HepG2 (cell line): ENCODE results near the gene GRK6. TPM values are rescaled to one million over a fixed set of nuclear protein-coding genes. Genes with fewer than 3 reads are reported as not detected.

Source experiments
- AKAP8 ChIP-seq: sonication (generic); formaldehyde crosslinking; IDR thresholded peaks from 2 replicates; pipeline ENCODE4 v1.5.1; 2020; ENCODE audit warnings: mild to moderate bottlenecking, missing genetic modification reagents
- ARNT ChIP-seq: fragments of 450-650 bp; IDR thresholded peaks from 2 replicates; pipeline ENCODE4 v1.6.1; 2017
- ATAD3A ChIP-seq: sonication (generic); formaldehyde crosslinking; IDR thresholded peaks from 2 replicates; pipeline ENCODE4 v1.4.0; 2020; ENCODE audit warnings: missing genetic modification reagents
- HMG20A ChIP-seq: IDR thresholded peaks from 2 replicates; pipeline ENCODE4 v1.6.1; 2016; ENCODE audit warnings: borderline replicate concordance
- HNRNPH1 ChIP-seq: fragments of 200-400 bp; formaldehyde crosslinking; optimal IDR thresholded peaks from 2 replicates; pipeline ENCODE3; 2017; ENCODE audit warnings: mild to moderate bottlenecking, low read depth, low read length
- HNRNPUL1 ChIP-seq: fragments of 200-400 bp; formaldehyde crosslinking; IDR thresholded peaks from 2 replicates; pipeline ENCODE4 v1.6.1; 2017; ENCODE audit warnings: low read depth, mild to moderate bottlenecking, low read length, moderate library complexity
- KAT7 ChIP-seq: IDR thresholded peaks from 2 replicates; pipeline ENCODE4 v1.6.1; 2018; ENCODE audit warnings: borderline replicate concordance, missing compliant biosample characterization
- MATR3 ChIP-seq: sonication (generic); formaldehyde crosslinking; IDR thresholded peaks from 2 replicates; pipeline ENCODE4 v1.4.0; 2020; ENCODE audit warnings: missing genetic modification reagents
- NFIC ChIP-seq: IDR thresholded peaks from 2 replicates; pipeline ENCODE4 v1.6.1; 2012; ENCODE audit warnings: mild to moderate bottlenecking, low read length, inconsistent platforms
- RFX1 ChIP-seq: fragments of 450-650 bp; IDR thresholded peaks from 2 replicates; pipeline ENCODE4 v1.6.1; 2017
- TCF12 ChIP-seq, 2 experiments: fragments of 450-650 bp in 1 of 2; sonication (generic) in 1 of 2; formaldehyde crosslinking in 1 of 2; IDR thresholded peaks; 2 replicates each; pipeline versions ENCODE4 v1.6.1 to v1.8.0; 2017 to 2022; ENCODE audit warnings: antibody characterized with exemption in 1 of 2, mild to moderate bottlenecking in 1 of 2, missing genetic modification reagents in 1 of 2, moderate library complexity in 1 of 2
- ZBTB42 ChIP-seq: sonication (generic); formaldehyde crosslinking; IDR thresholded peaks from 2 replicates; pipeline ENCODE4 v1.5.0; 2020; ENCODE audit warnings: mild to moderate bottlenecking, missing genetic modification reagents
- ZNF484 ChIP-seq: sonication (generic); formaldehyde crosslinking; IDR thresholded peaks from 2 replicates; pipeline ENCODE4 v1.5.1; 2020; ENCODE audit warnings: mild to moderate bottlenecking, low read depth, missing genetic modification reagents, borderline replicate concordance
- ZNF737 ChIP-seq: sonication (generic); formaldehyde crosslinking; IDR thresholded peaks from 2 replicates; pipeline ENCODE4 v1.5.0; 2020; ENCODE audit warnings: missing genetic modification reagents, mild to moderate bottlenecking, borderline replicate concordance
- polyA plus RNA-seq, 8 experiments: library from polyadenylated mRNA; depleted of rRNA in 3 of 8; stranded (reverse) in 7 of 8; unstranded in 1 of 8; fragments of >200 nt; fragmentation: Illumina TruSeq in 4 of 8; extraction: Trizol in 4 of 8; gene quantifications; 2 replicates each; pipeline versions ENCODE4 v1.2.1 to v1.2.3, GENCODE V29; 2011 to 2016; ENCODE audit warnings: low read depth in 4 of 8, missing spikeins in 1 of 8, mixed read lengths in 1 of 8; ENCODE audit not compliant: insufficient read depth in 1 of 8
- total RNA-seq, 5 experiments: library from RNA; depleted of rRNA; stranded (reverse); fragments of >200 nt; fragmentation: Illumina TruSeq; extraction: Trizol; gene quantifications; 2 replicates each; pipeline ENCODE4 v1.2.3, GENCODE V29; 2016; ENCODE audit warnings: low read depth in 1 of 5
- TF ChIP-seq, protein P1 (sequence below): sonication (generic); formaldehyde crosslinking; IDR thresholded peaks from 2 replicates; pipeline ENCODE4 v1.4.0; 2020; ENCODE audit warnings: low read depth, mild to moderate bottlenecking, missing genetic modification reagents
- TF ChIP-seq, protein P2 (sequence below): sonication (generic); formaldehyde crosslinking; IDR thresholded peaks from 2 replicates; pipeline ENCODE4 v1.8.1; 2022; ENCODE audit warnings: low read depth, mild to moderate bottlenecking, missing genetic modification reagents
- TF ChIP-seq, protein P3 (sequence below): sonication (generic); formaldehyde crosslinking; IDR thresholded peaks from 2 replicates; pipeline ENCODE4 v1.5.0; 2020; ENCODE audit warnings: mild to moderate bottlenecking, missing genetic modification reagents
- TF ChIP-seq, protein P4 (sequence below): sonication (generic); formaldehyde crosslinking; IDR thresholded peaks from 2 replicates; pipeline ENCODE4 v1.5.0; 2020; ENCODE audit warnings: missing genetic modification reagents
- TF ChIP-seq, protein P5 (sequence below): sonication (generic); formaldehyde crosslinking; IDR thresholded peaks from 2 replicates; pipeline ENCODE4 v1.8.1; 2022; ENCODE audit warnings: mild to moderate bottlenecking, missing genetic modification reagents

GRK6 gene
- total and polyA plus RNA-seq, 2 of the 13 experiments (the other 11 are each of a cell fraction or from before 2014, with no cell fraction given): 13.2 to 19.9 TPM

DNA sequence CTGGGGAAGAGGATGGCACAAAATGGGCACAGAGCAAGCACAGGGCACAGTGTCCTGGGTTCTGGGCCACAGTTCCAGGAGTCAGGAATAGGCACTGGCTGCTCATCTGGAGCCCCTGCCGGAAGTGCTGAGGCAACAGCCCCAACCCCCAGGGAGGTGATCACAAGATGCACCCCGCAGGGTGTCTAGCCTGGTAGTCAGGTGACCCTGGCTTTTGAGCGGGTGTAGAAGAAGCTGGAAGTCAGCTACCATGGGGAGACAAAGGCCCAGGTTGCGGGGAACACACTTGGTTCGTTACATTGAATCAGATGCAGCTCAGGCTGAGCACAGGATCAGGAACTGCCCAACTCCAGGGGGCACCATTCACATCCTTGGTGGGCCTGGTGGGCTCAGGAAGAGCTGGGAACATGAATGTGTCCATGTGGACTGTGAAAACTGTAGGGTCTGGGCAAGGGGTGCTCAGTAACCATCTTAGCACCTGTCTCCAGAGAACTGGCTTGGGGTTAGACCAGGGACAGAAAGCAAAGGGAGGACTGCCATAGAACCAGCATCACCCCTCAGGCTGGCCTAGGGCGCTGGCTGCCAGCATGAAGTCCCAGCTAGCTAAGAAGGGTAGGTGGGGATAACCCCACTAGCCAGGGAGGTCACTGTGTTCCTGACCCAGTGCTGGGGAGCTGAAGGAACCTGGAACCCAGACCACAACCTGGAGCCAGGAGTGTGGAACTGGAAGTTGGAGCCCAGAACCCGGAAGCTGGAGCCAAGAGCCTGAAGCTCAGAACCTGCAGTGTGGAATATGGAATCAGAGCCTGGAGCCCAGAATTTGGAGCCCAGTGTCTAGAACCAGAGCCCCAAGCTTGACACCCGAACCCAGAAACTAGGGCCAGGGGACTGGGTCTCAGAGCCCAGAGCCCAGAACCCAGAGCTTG is 48.4 kb upstream of the GRK6 start (continued):
- no peak for TF ChIP-seq RFX1
- no peak for TF ChIP-seq MATR3
- 0 out of 2 replicates have a peak, but pooled peaks have one; percentile 14 for TF ChIP-seq AKAP8 (CRISPR knock-in tag)
- TF ChIP-seq ZBTB42 (CRISPR knock-in tag): 0 out of 2 replicates have a peak, but pooled peaks have one; percentile 40
- TF ChIP-seq, protein P1, sequence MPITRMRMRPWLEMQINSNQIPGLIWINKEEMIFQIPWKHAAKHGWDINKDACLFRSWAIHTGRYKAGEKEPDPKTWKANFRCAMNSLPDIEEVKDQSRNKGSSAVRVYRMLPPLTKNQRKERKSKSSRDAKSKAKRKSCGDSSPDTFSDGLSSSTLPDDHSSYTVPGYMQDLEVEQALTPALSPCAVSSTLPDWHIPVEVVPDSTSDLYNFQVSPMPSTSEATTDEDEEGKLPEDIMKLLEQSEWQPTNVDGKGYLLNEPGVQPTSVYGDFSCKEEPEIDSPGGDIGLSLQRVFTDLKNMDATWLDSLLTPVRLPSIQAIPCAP (CRISPR knock-in tag): no peak
- TF ChIP-seq, protein P2, sequence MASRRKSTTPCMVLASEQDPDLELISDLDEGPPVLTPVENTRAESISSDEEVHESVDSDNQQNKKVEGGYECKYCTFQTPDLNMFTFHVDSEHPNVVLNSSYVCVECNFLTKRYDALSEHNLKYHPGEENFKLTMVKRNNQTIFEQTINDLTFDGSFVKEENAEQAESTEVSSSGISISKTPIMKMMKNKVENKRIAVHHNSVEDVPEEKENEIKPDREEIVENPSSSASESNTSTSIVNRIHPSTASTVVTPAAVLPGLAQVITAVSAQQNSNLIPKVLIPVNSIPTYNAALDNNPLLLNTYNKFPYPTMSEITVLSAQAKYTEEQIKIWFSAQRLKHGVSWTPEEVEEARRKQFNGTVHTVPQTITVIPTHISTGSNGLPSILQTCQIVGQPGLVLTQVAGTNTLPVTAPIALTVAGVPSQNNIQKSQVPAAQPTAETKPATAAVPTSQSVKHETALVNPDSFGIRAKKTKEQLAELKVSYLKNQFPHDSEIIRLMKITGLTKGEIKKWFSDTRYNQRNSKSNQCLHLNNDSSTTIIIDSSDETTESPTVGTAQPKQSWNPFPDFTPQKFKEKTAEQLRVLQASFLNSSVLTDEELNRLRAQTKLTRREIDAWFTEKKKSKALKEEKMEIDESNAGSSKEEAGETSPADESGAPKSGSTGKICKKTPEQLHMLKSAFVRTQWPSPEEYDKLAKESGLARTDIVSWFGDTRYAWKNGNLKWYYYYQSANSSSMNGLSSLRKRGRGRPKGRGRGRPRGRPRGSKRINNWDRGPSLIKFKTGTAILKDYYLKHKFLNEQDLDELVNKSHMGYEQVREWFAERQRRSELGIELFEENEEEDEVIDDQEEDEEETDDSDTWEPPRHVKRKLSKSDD (CRISPR knock-in tag): no peak
- TF ChIP-seq ARNT: no peak
- TF ChIP-seq, protein P3, sequence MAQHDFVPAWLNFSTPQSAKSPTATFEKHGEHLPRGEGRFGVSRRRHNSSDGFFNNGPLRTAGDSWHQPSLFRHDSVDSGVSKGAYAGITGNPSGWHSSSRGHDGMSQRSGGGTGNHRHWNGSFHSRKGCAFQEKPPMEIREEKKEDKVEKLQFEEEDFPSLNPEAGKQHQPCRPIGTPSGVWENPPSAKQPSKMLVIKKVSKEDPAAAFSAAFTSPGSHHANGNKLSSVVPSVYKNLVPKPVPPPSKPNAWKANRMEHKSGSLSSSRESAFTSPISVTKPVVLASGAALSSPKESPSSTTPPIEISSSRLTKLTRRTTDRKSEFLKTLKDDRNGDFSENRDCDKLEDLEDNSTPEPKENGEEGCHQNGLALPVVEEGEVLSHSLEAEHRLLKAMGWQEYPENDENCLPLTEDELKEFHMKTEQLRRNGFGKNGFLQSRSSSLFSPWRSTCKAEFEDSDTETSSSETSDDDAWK (CRISPR knock-in tag): no peak
- no peak for TF ChIP-seq TCF12 (IDR thresholded peaks at IDR 0.05)
- TF ChIP-seq TCF12 (CRISPR knock-in tag; IDR thresholded peaks at IDR 0.05): no peak
- TF ChIP-seq HNRNPH1: no peak
- no peak for TF ChIP-seq ZNF737 (CRISPR knock-in tag)
- TF ChIP-seq, protein P4, sequence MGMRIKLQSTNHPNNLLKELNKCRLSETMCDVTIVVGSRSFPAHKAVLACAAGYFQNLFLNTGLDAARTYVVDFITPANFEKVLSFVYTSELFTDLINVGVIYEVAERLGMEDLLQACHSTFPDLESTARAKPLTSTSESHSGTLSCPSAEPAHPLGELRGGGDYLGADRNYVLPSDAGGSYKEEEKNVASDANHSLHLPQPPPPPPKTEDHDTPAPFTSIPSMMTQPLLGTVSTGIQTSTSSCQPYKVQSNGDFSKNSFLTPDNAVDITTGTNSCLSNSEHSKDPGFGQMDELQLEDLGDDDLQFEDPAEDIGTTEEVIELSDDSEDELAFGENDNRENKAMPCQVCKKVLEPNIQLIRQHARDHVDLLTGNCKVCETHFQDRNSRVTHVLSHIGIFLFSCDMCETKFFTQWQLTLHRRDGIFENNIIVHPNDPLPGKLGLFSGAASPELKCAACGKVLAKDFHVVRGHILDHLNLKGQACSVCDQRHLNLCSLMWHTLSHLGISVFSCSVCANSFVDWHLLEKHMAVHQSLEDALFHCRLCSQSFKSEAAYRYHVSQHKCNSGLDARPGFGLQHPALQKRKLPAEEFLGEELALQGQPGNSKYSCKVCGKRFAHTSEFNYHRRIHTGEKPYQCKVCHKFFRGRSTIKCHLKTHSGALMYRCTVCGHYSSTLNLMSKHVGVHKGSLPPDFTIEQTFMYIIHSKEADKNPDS (CRISPR knock-in tag): no peak
- no peak for TF ChIP-seq HMG20A (CRISPR knock-in tag)
- peak; percentile 2; the same call in 1 of the 2 replicates for TF ChIP-seq KAT7 (CRISPR knock-in tag)
- TF ChIP-seq, protein P5, sequence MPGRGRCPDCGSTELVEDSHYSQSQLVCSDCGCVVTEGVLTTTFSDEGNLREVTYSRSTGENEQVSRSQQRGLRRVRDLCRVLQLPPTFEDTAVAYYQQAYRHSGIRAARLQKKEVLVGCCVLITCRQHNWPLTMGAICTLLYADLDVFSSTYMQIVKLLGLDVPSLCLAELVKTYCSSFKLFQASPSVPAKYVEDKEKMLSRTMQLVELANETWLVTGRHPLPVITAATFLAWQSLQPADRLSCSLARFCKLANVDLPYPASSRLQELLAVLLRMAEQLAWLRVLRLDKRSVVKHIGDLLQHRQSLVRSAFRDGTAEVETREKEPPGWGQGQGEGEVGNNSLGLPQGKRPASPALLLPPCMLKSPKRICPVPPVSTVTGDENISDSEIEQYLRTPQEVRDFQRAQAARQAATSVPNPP (CRISPR knock-in tag): no peak
- TF ChIP-seq ATAD3A (CRISPR knock-in tag): no peak
- no peak for TF ChIP-seq HNRNPUL1
- TF ChIP-seq ZNF484 (CRISPR knock-in tag): no peak
- TF ChIP-seq NFIC: no peak
